T-cell (primary cell): Measurements from ENCODE around the gene ABHD5. TPM values are rescaled to one million over a fixed set of nuclear protein-coding genes. Genes with fewer than 3 reads are reported as not detected.

Experiments
- ATAC-seq, 4 experiments: fragments of 200-7000 bp in 3 of 4; fragments of 150-1000 bp in 1 of 4; cut with Tn5 transposase; replicated peaks in 1 of 4; 1 replicate in 3 of 4; 2 replicates in 1 of 4; pipeline ENCODE4 v1.10.0; 2021; ENCODE audit warnings: moderate library complexity in 3 of 4, mild to moderate bottlenecking in 2 of 4, moderate number of reproducible peaks in 1 of 4
- CTCF ChIA-PET, 2 donors: fragments of 300-600 bp; sonication (Branson Sonifier 250); formaldehyde crosslinking; loops; one replicate each; lab custom pipeline; 2022; ENCODE audit warnings: antibody characterized with exemption in 2 of 2; lab: Charles Lee
- POLR2A ChIA-PET, 2 donors: fragments of 300-600 bp; sonication (Branson Sonifier 250); formaldehyde crosslinking; loops; one replicate each; lab custom pipeline; 2022; ENCODE audit warnings: antibody characterized with exemption in 2 of 2; lab: Charles Lee
- DNase-seq, 35 experiments: peaks; one replicate each; pipeline versions ENCODE4 v3.0.0 to v3.0.0-alpha.2; 2013 to 2023
- H3K27ac ChIP-seq: one replicate; pipeline ENCODE4 v1.5.1; 2013; ENCODE audit warnings: low read length
- H3K27me3 ChIP-seq, 2 experiments: replicated peaks in 1 of 2; 1 replicate in 1 of 2; 2 replicates in 1 of 2; pipeline versions ENCODE4 v1.6.1 to v1.7.0; 2013; ENCODE audit warnings: low read length in 1 of 2, mixed read lengths in 1 of 2; ENCODE audit not compliant: control insufficient read depth in 2 of 2, insufficient read depth in 2 of 2; ENCODE audit errors: extremely low read depth in 1 of 2
- H3K36me3 ChIP-seq, 2 donors: 1 replicate in 1 of 2; 2 replicates in 1 of 2; pipeline versions ENCODE4 v1.6.1 to v1.7.0; 2013; ENCODE audit warnings: low read length in 1 of 2; ENCODE audit not compliant: control insufficient read depth in 2 of 2, insufficient read depth in 1 of 2; ENCODE audit errors: extremely low read depth in 1 of 2
- H3K4me1 ChIP-seq, 2 experiments: 1 replicate in 1 of 2; 2 replicates in 1 of 2; pipeline versions ENCODE4 v1.6.1 to v1.7.0; 2013; ENCODE audit warnings: low read length in 2 of 2, mixed read lengths in 1 of 2; ENCODE audit not compliant: insufficient read depth in 2 of 2, control insufficient read depth in 1 of 2; ENCODE audit errors: extremely low read depth in 1 of 2
- H3K4me3 ChIP-seq, 2 donors: 1 replicate in 1 of 2; 2 replicates in 1 of 2; pipeline versions ENCODE4 v1.5.1 to v1.7.0; 2013; ENCODE audit warnings: mild to moderate bottlenecking in 2 of 2, low read length in 1 of 2, moderate library complexity in 1 of 2; ENCODE audit not compliant: control insufficient read depth in 1 of 2; ENCODE audit errors: extremely low read depth in 1 of 2
- H3K9me3 ChIP-seq: 2 replicates; pipeline ENCODE4 v1.7.0; 2013
- H3K27ac Mint-ChIP-seq, 2 donors: one replicate each; pipeline ENCODE4 v1.8.0; 2020 to 2021; ENCODE audit warnings: mild to moderate bottlenecking in 2 of 2, mixed read lengths in 2 of 2
- H3K27me3 Mint-ChIP-seq, 2 donors: one replicate each; pipeline ENCODE4 v1.8.0; 2021 to 2022; ENCODE audit warnings: mixed read lengths in 2 of 2
- H3K36me3 Mint-ChIP-seq: one replicate; pipeline ENCODE4 v1.8.0; 2021; ENCODE audit warnings: mixed read lengths
- H3K4me1 Mint-ChIP-seq, 3 donors: one replicate each; pipeline ENCODE4 v1.8.0; 2020 to 2022; ENCODE audit warnings: mixed read lengths in 3 of 3, mild to moderate bottlenecking in 1 of 3
- H3K4me3 Mint-ChIP-seq, 3 donors: one replicate each; pipeline ENCODE4 v1.8.0; 2020 to 2022; ENCODE audit warnings: mild to moderate bottlenecking in 3 of 3, mixed read lengths in 3 of 3, moderate library complexity in 3 of 3
- H3K9me3 Mint-ChIP-seq, 3 donors: one replicate each; pipeline ENCODE4 v1.8.0; 2020 to 2022; ENCODE audit warnings: mixed read lengths in 3 of 3
- WGBS: methylation state at CpG from one replicate; pipeline ENCODE4 v1.1.5; 2013; ENCODE audit warnings: missing lambda C conversion rate; ENCODE audit not compliant: insufficient coverage; 5-methylcytosine and 5-hydroxymethylcytosine counted together
- total RNA-seq, 35 experiments: library from RNA in 6 of 35; stranded (reverse) in 6 of 35; fragments of 120-200 nt in 1 of 35; gene quantifications; one replicate each; pipeline versions ENCODE4 v1.2.1 to v1.2.4 and lab custom pipeline; 2013 to 2026

ABHD5 gene
- total RNA-seq, 5 donors from 2014 or later (not counting 1 experiment from before 2014, with no cell fraction given): 5.3 to 9.2 (median 8.2) TPM

GRCh38 chr3:43770426-43771103, 79.8 kb downstream of the ABHD5 start:
- Mint-ChIP-seq H3K4me3 (no peak overlapping the region), H3K27ac (peak overlapping the region; percentile 66 to 81), H3K27me3 (no peaks in the 10 kb centered on the region), H3K9me3 (no peaks in the 10 kb centered on the region), H3K4me1 (peaks cover 18 to 45% (median 24%) of the 10 kb centered on the region in 3 donors), H3K36me3 (no peaks in the 10 kb centered on the region)
- no peak overlapping the region for H3K4me3 ChIP-seq
- no peaks in the 10 kb centered on the region for H3K36me3 ChIP-seq
- CTCF ChIA-PET: no interaction called here
- POLR2A ChIA-PET: no interaction called here
- H3K9me3 ChIP-seq: no peaks in the 10 kb centered on the region
- peak overlapping the region; percentile 8 for H3K27ac ChIP-seq
- ATAC-seq: peak; percentile 25 to 52 (median 50)
- H3K4me1 ChIP-seq: peaks cover 4 to 31% of the 10 kb centered on the region in 2 experiments
- 74% methylated on average over 6 of the region's 11 CpGs for WGBS
- DNase-seq: peak in 11 of 35 experiments; percentile 3 to 42 (median 15)
- peaks cover 0 to 11% of the 10 kb centered on the region in 2 experiments for H3K27me3 ChIP-seq

- H3K4me1 ChIP-seq: peaks cover 4 to 31% of the 10 kb centered on the region in 2 experiments
- Mint-ChIP-seq H3K36me3 (no peaks in the 10 kb centered on the region), H3K4me3 (no peak overlapping the region), H3K27me3 (peaks cover 3 to 4% of the 10 kb centered on the region in 2 donors), H3K9me3 (no peaks in the 10 kb centered on the region), H3K27ac (peak overlapping the region in 1 of 2 donors; percentile 81), H3K4me1 (peaks cover 18 to 45% (median 24%) of the 10 kb centered on the region in 3 donors)
- ChIA-PET CTCF (interaction anchor here in 1 of 2 donors (0.6 kb wide), 1 partner anchor 394 kb away, joined by 3 read pairs; no protein-coding TSS in a partner anchor), POLR2A (no interaction called here)
- no peak overlapping the region for H3K27ac ChIP-seq
- H3K27me3 ChIP-seq: peaks cover 0 to 8% of the 10 kb centered on the region in 2 experiments
- WGBS: 67% methylated on average over 1 of the region's 5 CpGs
- DNase-seq (no peak), ATAC-seq (no peak)
- no peak overlapping the region for H3K4me3 ChIP-seq
- H3K9me3 ChIP-seq: no peaks in the 10 kb centered on the region
- H3K36me3 ChIP-seq: no peaks in the 10 kb centered on the region
Observed at GRCh38 chr3:43771610-43772009, 80.9 kb downstream of the ABHD5 start.

GRCh38 chr3:43773273-43774094, 82.7 kb downstream of the ABHD5 start:
- Histone ChIP-seq H3K4me3 (no peak overlapping the region), H3K27ac (no peak overlapping the region), H3K4me1 (peaks cover 4 to 31% of the 10 kb centered on the region in 2 experiments), H3K27me3 (peaks cover 0 to 8% of the 10 kb centered on the region in 2 experiments), H3K36me3 (no peaks in the 10 kb centered on the region), H3K9me3 (no peaks in the 10 kb centered on the region)
- Mint-ChIP-seq H3K4me3 (no peak overlapping the region), H3K9me3 (no peaks in the 10 kb centered on the region), H3K4me1 (peaks cover 18 to 42% (median 22%) of the 10 kb centered on the region in 3 donors), H3K36me3 (no peaks in the 10 kb centered on the region), H3K27me3 (peaks cover 3 to 7% of the 10 kb centered on the region in 2 donors), H3K27ac (peak overlapping the region in 1 of 2 donors; percentile 13)
- CTCF ChIA-PET: no interaction called here
- WGBS: 38% methylated on average over 1 of the region's 10 CpGs
- POLR2A ChIA-PET: interaction anchor here in 1 of 2 donors (0.6 kb wide), 1 partner anchor 336 kb away, joined by 5 read pairs; no protein-coding TSS in a partner anchor
- ATAC-seq (peak in 1 of 4 experiments; percentile 48), DNase-seq (peak in 6 of 35 experiments; percentile 4 to 31 (median 18))

- ATAC-seq (no peak), DNase-seq (no peak)
- Histone ChIP-seq H3K27me3 (peaks cover 0 to 3% of the 10 kb centered on the region in 2 experiments), H3K4me1 (peaks cover 0 to 18% of the 10 kb centered on the region in 2 experiments), H3K36me3 (no peaks in the 10 kb centered on the region), H3K4me3 (no peak overlapping the region), H3K27ac (no peak overlapping the region), H3K9me3 (no peaks in the 10 kb centered on the region)
- CTCF ChIA-PET: no interaction called here
- Mint-ChIP-seq H3K4me3 (no peak overlapping the region), H3K27me3 (peaks cover 3 to 7% of the 10 kb centered on the region in 2 donors), H3K4me1 (peaks cover 11 to 31% (median 16%) of the 10 kb centered on the region in 3 donors), H3K27ac (no peak overlapping the region), H3K9me3 (peaks cover 0 to 5% (median 4%) of the 10 kb centered on the region in 3 donors), H3K36me3 (no peaks in the 10 kb centered on the region)
- POLR2A ChIA-PET: no interaction called here
- 63% methylated on average over 2 of the region's 4 CpGs for WGBS
Observed at GRCh38 chr3:43774799-43775198, 84.1 kb downstream of the ABHD5 start.

GRCh38 chr3:43776101-43776500, 85.4 kb downstream of the ABHD5 start:
- no peak overlapping the region for H3K4me3 Mint-ChIP-seq
- POLR2A ChIA-PET: no interaction called here
- ATAC-seq (no peak), DNase-seq (no peak)
- CTCF ChIA-PET: no interaction called here
- no peaks in the 10 kb centered on the region for H3K27me3 ChIP-seq
- H3K4me1 ChIP-seq: peaks cover 0 to 5% of the 10 kb centered on the region in 2 experiments
- no peaks in the 10 kb centered on the region for H3K36me3 ChIP-seq
- WGBS: 85% methylated on average over 2 of the region's 3 CpGs
- no peak overlapping the region for H3K4me3 ChIP-seq
- H3K4me1 Mint-ChIP-seq: peaks cover 1 to 18% (median 4%) of the 10 kb centered on the region in 3 donors
- H3K36me3 Mint-ChIP-seq: no peaks in the 10 kb centered on the region
- no peaks in the 10 kb centered on the region for H3K9me3 ChIP-seq
- H3K27ac ChIP-seq: no peak overlapping the region
- H3K27ac Mint-ChIP-seq: no peak overlapping the region
- H3K9me3 Mint-ChIP-seq: peaks cover 0 to 5% (median 4%) of the 10 kb centered on the region in 3 donors
- peaks cover 3 to 7% of the 10 kb centered on the region in 2 donors for H3K27me3 Mint-ChIP-seq

- POLR2A ChIA-PET: interaction anchor here in 1 of 2 donors (0.6 kb wide), 1 partner anchor 683 kb away, joined by 3 read pairs; no protein-coding TSS in a partner anchor
- DNase-seq: no peak
- H3K9me3 ChIP-seq: no peaks in the 10 kb centered on the region
- Mint-ChIP-seq H3K4me1 (no peaks in the 10 kb centered on the region), H3K36me3 (no peaks in the 10 kb centered on the region), H3K9me3 (peaks cover 0 to 5% (median 4%) of the 10 kb centered on the region in 3 donors), H3K4me3 (no peak overlapping the region), H3K27me3 (peaks cover 3 to 7% of the 10 kb centered on the region in 2 donors), H3K27ac (no peak overlapping the region)
- H3K27me3 ChIP-seq: peaks cover 0 to 6% of the 10 kb centered on the region in 2 experiments
- H3K27ac ChIP-seq: no peak overlapping the region
- no peak for ATAC-seq
- H3K4me3 ChIP-seq: no peak overlapping the region
- CTCF ChIA-PET: no interaction called here
- 78% methylated on average over 1 of the region's 3 CpGs for WGBS
- no peaks in the 10 kb centered on the region for H3K36me3 ChIP-seq
- no peaks in the 10 kb centered on the region for H3K4me1 ChIP-seq
Observed at GRCh38 chr3:43779850-43780249, 89.1 kb downstream of the ABHD5 start.
